Stimulated activated naive CD8-positive, alpha-beta T cell treated with anti-CD3 and anti-CD28 coated beads, Interleukin-15, Interleukin-2, amounts not matched to agents 100 U/mL and 50 U/mL, for 24 hours (primary cell): ENCODE data around the gene STK32C.
"Not testable (repeated sequence)": the region's sequence is repeated elsewhere in the genome, so short reads cannot be mapped to it uniquely, and the experiment has no call there.

ENCODE experiments used
- ATAC-seq: fragments of 150-1000 bp; cut with Tn5 transposase; one replicate; pipeline ENCODE4 v1.10.0; 2021
- DNase-seq: peaks from one replicate; pipeline ENCODE4 v3.0.0; 2021

Gene STK32C

DNA sequence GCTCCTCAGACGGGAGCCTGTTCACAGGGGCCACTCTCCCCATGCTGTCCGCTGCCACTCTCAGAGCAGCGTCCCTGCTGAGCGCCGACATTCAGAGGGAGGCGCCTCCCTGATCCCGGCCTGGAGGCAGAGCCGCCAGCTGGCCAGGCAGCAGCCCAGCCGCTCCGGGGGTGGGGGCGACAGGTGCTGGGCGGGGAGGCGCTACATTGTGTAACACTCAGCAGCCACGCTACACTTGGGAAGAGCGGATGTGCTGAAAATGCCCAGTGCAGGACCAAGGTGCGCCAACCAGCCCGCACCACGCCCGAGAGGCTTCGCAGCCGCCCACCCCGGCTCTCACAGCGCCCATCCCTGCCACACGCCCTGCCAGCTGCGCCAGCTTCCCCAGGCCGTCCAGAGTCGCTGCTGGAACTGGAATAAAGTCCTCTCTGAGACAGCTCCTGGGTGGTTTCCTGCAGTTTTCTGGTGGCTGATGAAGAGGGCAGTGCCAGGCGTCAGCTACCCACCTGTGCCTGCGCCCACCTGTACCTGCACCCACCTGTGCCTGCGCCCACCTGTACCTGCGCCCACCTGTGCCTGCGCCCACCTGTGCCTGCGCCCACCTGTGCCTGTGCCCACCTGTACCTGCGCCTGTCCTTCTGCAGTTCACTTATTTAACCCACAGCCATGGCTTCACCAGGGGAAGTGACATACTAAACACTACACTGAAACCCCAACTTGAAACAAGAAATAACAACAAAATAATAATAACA is 25.7 kb downstream of the STK32C start:
- DNase-seq, result no peak
- no peak for ATAC-seq

DNA sequence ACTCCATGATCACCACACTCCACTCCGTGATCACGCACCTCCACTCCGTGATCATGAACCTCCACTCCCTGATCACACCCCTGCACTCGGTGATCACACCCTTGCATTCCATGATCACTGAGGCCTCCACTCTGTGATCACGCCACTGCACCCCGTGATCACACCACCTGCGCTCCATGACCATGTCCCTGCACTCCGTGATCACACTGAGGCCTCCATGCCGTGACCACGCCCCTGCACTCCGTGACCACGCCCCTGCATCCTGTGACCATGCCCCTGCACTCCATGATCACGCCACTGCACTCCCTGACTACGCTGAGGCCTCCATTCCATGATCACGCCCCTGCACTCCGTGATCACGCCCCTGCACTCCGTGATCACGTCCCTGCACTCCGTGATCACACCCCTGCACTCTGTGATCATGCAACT is 27.1 kb downstream of the STK32C start:
- ATAC-seq (no peak), DNase-seq (no peak)

DNA sequence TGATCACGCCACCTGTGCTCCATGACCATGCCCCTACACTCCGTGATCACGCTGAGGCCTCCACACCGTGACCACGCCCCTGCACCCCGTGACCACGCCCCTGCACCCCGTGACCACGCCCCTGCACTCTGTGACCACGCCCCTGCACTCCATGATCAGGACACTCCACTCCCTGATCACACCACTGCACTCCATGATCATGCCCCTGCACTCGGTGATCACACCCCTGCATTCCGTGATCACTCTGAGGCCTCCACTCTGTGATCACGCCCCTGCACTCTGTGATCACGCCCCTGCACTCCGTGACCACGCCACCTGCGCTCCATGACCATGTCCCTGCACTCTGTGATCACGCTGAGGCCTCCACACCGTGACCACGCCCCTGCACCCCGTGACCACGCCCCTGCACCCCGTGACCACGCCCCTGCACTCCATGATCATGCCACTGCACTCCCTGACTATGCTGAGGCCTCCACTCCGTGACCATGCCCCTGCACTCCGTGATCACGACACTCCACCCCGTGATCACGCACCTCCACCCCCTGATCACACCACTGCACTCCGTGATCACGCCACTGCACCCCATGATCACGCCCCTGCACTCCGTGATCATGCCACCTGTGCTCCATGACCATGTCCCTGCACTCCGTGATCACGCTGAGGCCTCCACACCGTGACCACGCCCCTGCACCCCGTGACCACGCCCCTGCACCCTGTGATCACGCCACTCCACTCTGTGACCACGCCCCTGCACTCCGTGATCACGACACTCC is 27.7 kb downstream of the STK32C start:
- no peak for DNase-seq
- no peak for ATAC-seq

DNA sequence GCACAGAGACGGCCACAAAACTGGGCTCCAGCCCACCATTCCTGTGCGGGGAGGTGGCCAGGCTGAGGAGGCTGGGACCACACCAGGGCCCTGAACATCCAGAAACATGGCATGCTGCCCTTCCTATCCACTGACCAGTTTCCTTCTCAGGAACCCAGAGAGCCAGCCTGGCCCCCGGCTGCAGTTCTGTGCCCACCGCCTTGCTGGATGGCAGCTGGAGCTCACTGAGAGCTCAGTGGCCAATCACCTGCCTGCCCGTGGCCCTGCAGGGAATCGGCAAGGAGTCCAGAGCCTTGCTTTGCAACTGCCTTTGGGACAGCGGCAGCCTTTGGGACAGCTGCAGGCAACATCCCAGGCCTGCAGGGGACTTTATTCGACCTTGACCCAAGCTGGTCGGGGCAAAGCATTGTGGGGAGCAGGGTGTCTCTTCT is 30.4 kb downstream of the STK32C start:
- DNase-seq (no peak), ATAC-seq (no peak)

DNA sequence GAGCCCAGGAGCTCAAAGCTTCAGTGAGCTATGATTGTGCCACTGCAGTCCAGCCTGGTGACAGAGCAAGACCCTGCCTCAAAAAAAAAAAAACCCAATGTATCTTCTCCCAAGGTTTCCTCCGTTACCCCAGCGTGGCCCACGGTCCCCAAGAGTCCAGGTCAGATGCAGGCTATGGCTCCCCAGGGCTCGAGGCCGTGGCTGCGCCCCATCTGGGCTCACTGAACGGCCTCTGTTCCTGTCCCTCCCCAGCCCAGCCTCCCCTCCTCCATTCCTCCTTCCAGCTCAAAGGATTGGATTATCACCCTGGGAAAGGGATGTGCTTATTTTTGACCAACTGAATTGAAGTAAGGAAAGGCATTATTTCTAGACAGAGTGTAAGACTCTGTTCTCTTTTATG is 31.0 kb downstream of the STK32C start:
- no peak for DNase-seq
- no peak for ATAC-seq

DNA sequence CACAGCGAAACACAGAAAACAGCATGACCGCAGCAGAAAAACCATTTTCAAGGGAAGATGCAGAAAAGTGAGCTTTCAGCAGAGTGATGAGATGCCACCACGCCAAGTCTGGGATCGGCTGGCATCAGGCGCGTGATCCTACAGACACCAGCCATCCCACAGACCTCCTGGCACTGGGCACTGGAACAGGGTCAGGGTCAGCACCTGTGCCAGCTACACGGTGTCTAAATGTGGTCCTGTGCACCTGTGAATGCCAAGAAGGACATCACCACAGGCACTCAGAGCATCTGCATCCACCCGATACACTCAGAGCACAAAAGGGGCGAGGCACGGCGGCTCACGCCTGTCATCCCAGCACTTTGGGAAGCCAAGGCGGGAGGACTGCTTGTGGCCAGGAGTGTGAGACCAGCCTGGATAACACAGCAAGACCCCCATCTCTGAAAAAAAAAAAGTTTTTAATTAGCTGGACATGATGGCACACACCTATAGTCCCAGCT is 31.5 kb downstream of the STK32C start:
- DNase-seq (no peak), ATAC-seq (no peak)

DNA sequence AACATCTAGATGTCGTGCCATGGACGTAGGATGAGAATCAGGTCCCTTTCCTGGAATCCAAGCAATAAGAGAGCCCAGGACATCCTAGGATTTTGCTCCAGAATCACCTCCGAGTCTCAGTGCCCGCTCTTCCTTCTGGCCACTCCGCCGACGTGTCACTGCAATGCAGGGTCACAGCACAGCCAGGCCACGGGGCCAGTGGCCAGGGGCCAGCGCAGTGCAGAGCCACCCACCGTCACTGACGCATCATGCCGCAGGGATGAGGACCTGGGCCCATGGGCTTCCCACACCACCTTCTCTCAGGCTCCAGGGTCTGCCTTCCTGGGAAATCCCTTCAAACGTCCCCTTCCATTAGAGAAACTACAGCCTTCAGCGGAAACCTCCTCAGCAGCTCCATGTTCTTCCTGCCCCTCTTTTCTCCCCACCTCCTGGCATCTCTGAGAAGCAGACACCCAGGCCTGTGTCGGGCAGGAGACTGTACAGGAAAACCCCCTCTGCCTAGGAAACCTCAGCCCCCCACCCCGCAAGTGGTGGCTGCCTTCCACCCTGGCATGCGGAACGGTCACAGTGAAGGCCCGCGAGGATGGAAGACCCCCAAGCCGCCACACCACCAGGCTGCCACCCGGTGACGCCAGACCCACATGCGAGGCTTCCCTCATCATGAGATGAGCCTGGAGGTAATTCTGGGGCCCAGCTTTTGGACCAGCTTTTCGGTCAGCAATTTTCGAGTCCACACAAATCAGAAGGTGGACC is 32.1 kb downstream of the STK32C start:
- ATAC-seq (no peak), DNase-seq (no peak)

DNA sequence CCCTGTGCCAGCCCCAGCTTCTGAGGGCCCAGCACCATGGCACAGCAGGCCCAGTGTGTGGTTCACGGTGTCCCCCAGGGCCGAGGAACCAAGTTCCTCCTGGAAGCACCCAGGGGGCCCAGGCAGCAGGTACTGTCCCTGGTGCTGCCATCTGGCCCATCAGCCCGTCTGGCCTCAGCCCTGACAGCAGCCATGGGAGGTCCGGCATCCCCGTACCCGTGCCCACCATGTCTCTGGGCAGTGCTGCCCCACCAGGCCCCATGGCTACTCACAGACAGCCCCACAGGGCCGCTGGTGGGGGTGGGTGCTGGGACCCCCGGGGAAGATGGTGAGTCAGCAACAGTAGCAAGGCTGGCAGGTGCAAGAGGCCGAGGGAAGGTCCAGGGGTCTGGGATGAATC is 32.8 kb downstream of the STK32C start:
- no peak for DNase-seq
- no peak for ATAC-seq

DNA sequence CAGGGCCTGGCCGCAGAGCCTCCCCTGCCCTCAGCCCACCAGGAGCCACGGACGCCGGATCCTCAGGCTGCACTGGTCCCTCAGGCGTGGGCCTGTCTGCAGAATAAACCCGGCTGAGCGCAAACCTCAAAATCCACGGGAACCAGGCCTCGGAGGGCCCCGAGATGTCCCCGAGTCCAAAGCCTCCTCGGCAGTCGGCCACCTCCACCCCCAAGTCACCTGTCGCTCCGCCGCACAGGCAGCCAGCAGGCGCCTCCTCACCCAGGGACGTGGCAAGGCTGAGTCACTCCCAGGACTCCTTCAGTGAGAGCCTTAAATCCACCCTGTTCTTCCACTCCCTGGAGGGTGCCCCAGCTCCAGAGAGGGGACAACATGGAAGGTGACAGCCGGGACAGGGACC is 33.2 kb downstream of the STK32C start:
- DNase-seq, result no peak

GRCh38 chr10:132273966-132274365 is 33.8 kb downstream of the STK32C start:
- DNase-seq (no peak), ATAC-seq (no peak)

More for the DNA sequence above, 33.2 kb downstream of the STK32C start:
- ATAC-seq, result no peak

DNA sequence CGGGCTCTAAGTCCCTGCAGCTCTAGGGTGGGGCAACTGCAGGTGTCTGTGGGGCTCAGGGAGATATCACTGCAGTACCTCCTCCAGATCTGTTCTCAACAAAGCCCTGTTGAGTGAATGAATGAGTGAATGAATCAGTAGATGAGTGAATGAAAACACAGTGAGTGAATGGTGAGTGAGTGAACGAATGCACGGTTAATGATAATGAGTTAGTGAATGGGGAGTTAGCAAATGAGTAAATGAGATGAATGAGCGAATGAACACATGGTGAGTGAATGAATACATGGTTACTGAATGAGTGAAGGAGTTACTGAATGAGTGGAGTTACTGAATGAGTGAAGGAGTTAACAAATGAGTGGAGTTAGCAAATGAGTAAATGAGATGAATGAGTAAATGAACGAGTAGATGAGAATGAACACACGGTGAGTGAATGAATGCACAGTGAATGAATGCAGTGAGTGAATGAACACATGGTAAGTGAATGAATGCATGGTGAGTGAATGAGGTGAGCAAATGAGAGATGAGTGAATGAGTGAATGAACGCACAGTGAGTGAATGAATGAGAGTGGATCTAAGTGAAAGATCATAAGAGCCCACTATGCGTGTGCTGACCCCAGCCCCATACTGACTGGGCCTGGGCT is 34.3 kb downstream of the STK32C start:
- ATAC-seq, result no peak
- DNase-seq, result no peak

DNA sequence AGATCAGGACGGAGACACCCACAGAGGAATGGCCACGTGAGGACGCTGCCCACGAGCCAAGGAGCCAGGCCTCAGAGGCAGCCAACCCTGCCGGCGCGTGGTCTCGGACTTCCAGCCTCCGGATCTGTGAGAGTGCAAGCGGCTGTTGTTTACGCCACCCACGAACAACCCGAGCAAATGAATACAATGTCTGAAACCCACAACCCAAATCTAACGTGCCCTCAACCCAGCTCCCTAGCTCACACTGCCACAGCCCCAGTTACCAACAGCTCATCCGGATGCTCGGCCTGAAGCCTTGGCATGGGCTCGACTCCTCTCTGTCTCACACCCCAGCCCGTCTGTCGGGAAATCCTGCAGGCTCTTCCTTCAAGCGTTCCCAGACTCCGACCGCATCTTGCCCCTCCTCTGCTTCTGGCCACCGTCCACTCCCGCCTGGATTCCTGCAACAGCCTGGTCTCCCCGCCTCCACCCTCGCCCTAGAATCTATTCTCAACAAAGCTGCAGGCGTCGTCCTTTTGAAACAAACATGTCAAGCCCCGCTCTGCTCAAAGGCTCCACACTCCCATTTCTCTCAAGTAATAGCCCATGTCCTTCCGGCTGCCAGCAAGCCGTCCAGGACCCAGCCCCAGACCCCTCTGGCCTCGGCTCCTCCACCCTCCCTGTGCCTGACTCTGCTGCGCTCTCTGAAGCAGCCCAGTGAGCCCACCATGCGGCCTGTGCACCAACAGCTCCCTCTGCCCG is 35.3 kb downstream of the STK32C start:
- no peak for ATAC-seq
- no peak for DNase-seq

DNA sequence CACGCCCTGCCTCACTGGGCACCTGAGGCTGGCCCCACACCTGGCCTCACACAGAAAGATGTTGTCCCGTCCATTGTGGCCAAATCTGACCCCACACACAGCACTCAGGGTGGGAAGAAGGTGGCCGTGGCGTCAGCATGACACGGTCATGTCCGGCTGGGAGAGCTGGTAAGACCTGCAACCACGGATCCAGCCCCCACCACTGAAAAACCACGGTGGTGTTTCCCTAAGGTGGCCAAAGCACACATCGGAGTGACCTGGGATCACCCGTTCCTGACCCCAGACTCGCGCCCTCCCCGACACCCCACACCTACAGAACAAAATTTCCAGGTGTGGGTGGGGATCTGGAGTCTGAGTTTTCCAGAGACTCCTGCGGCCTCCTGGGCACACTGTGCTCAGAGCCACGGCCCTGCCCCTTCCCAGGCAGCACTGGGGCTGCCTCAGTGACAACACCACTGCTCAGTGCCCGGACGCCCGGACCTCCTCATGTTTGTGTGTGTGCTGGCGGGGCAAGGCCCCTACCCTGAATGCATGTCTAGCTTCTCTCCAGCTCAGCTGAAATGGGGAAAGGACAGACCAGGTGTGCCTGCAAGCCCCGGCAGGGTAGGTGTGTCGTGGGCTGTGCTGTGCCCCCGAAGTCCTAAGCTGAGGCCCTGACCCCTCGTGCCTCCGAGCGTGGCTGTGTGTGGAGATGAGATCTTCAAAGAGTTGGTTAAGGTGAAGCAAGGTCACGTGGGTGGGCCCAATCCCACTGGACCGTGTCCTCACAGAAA is 36.1 kb downstream of the STK32C start:
- no peak for DNase-seq
- ATAC-seq, result no peak

- ATAC-seq (no peak), DNase-seq (no peak)
Observed at GRCh38 chr10:132270721-132271457, 36.9 kb downstream of the STK32C start.

GRCh38 chr10:132270256-132270655 is 37.5 kb downstream of the STK32C start:
- ATAC-seq (no peak), DNase-seq (no peak)

GRCh38 chr10:132269266-132270230 is 38.2 kb downstream of the STK32C start:
- DNase-seq, result no peak
- no peak for ATAC-seq

- not testable (repeated sequence) for DNase-seq, ATAC-seq
Observed at GRCh38 chr10:132267916-132268315, 39.8 kb downstream of the STK32C start.

GRCh38 chr10:132266594-132267161 is 41.1 kb downstream of the STK32C start:
- DNase-seq (no peak), ATAC-seq (no peak)
